Activated CD4-positive, alpha-beta T cell treated with anti-CD3 and anti-CD28 coated beads for 48 hours (primary cell): ENCODE data around the gene COX8C.
"Not testable (repeated sequence)": the region's sequence is repeated elsewhere in the genome, so short reads cannot be mapped to it uniquely, and the experiment has no call there.

Source experiments
- DNase-seq: peaks from one replicate; pipeline ENCODE4 v3.0.0-alpha.2; 2020

COX8C gene

GRCh38 chr14:93375673-93376156 is 28.7 kb downstream of the COX8C start:
- DNase-seq = no peak

GRCh38 chr14:93379831-93380230 is 32.8 kb downstream of the COX8C start:
- no peak for DNase-seq

DNA sequence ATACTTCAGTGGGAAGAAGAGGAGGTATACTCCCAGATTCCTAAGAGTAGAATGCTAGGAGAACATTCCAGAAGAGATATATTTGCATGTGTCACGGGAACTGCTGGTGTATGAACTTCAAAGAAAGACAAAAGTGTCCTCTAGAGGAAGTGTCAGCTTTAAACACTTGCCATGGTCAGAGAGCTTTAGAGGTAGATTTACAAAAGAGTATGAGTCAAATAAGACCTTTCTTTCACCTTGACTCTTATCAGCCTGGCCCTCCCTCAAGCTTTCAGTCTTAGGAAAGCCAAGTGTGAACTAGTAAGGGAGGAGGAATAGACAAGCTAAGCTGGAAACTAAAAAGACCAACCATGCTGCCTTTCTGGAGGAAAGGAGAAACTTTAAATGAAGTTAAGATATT is 34.7 kb downstream of the COX8C start:
- DNase-seq = no peak

GRCh38 chr14:93384256-93384655 is 37.3 kb downstream of the COX8C start:
- not testable (repeated sequence) for DNase-seq

DNA sequence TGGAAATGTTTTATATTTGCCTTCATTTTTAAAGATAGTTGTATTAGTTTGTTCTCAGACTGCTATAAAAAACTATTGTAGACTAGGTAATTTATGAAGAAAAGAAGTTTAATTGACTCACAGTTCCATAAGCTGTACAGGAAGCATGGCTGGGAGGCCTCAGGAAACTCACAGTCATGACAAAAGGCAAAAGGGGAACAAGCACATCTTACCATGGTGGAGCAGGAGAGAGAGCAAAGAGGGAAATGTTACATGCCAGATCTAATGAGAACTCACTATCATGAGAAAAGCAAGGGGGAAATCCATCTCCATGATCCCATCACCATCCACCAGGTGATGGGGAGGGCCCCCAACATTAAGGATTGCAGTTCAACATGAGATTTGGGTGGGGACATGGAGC is 48.2 kb downstream of the COX8C start:
- DNase-seq = no peak

DNA sequence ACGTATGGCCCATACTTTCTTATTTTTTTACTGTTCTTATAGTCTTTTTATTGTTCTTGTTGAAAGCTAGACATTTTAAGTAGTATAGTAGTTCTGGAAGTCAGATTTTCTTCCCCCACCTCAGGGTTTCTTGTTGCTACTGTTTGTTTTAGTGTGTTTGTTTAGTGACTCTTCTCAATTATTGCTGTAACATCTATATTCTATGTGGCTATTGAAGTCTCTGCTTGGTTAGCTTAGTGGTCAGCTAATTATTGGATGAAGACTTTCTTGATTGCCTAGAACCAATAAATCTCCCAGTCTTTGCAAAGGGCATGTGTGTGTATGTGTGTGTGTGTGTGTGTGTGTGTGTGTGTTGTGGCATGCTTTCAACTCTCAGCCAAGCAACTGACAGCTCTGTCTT is 49.5 kb downstream of the COX8C start:
- DNase-seq = no peak
